OCI-LY3 (cell line): Measurements from ENCODE around the gene ZNF598.

ENCODE experiments used
- CTCF ChIP-seq: fragments of 200-600, 300-600 bp; sonication (generic); IDR thresholded peaks from 2 replicates; pipeline ENCODE4 v1.5.1; 2014; ENCODE audit warnings: antibody characterized with exemption, low read length, low read depth
- EZH2phosphoT487 ChIP-seq: fragments of 200-600 bp; shearing (Covaris generic); IDR thresholded peaks from 2 replicates; pipeline ENCODE4 v1.6.1; 2018; ENCODE audit warnings: antibody characterized with exemption, mixed run types, low read depth

DNA sequence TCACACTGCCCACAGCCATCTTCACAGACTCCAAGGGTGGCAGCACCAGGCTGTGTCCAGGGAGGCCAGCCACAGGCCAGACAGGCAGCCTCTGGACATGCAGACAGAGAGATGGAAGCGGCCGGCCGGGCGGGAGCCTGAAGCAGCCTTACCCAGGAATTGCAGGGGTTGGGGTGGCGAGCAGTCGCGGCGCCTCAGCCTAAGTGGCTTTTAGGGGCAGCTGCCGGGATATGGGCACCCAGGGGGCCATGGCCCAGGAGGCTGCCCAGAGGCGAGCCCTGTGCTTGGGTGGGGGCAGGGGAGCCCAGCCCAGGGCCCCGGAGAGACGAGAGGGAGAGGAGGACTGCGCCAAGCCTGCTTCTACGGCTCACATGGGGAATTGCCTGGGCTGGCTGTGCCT is 15.6 kb upstream of the ZNF598 start:
- TF ChIP-seq EZH2phosphoT487 (no peak), CTCF (no peak)
